Activated CD4-positive, CD25-positive, alpha-beta regulatory T cell treated with anti-CD3 and anti-CD28 coated beads, Interleukin-2, amount 50 U/mL, for 72 hours (primary cell): Measurements from ENCODE around the gene ACSS1.
A peak's percentile ranks its signal among the peaks of the same experiment; 100 is the strongest.

Experiments used
- DNase-seq: peaks from one replicate; pipeline ENCODE4 v3.0.0; 2021

The ACSS1 gene

GRCh38 chr20:25057234-25058050 is 497 bp downstream of the ACSS1 start:
- peak; percentile 80 for DNase-seq

DNA sequence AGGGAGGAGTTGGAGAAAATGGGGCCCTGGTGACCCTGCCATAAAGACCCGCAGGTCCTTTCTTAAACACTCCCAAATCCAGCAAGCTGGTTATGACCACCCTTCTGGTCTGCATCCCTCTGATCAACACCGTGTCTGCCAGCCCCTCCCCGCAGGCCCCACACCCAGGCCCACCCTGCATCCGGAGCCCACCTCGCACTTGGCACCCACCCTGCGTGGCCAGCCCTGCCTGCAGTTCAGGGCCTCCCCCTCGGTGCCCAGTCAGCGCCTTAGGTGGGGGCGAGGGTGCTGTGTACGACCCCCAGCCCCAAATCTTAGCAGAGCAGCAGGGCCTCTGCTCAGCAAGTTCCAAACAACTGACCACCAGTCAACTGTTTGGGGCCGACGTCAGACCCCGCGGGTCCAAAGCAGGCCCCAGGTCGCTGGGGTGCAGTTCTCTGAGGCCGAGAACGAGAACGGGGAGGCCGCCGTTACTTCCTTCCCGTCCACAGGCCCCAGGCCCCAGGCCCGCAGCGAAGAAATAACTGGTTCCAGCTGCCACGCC is 1.2 kb downstream of the ACSS1 start:
- DNase-seq: no peak

DNA sequence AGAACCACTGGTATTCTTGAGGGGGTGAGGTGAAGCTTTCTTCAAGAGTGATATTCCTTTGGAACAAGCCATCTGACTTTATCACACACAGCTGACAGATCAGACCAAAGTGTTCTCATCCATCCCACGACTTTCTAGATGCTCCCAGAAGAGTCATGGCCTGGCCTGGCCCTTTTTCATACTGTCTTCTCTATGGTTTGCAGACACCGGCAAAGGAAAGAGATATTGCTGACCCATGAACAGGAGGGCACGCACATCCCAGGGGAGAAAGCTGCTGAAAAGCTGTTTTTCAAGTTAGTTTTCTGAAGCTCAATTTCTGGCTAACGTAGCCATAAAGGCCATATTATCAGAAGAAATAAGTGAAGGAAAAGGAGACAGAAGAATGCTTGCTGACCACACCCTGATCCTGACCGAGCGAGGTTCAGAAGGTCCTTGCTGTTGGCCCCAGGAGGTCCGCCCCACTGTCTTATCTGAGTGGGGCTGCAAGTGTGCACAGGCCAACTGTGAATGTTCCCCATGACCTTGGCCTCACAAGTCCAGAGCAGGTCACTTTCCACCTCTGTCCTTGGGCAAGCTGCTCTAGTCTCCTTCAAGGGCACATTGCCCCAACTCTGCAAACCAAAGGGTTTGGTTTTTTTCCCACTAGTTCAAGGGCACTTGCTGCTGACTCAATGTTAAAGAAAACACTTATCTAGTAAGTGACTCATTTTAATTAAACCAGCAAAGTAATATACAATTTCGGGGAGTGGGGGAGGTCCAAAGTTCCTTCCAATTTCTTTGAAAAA is 2.0 kb downstream of the ACSS1 start:
- DNase-seq: no peak

DNA sequence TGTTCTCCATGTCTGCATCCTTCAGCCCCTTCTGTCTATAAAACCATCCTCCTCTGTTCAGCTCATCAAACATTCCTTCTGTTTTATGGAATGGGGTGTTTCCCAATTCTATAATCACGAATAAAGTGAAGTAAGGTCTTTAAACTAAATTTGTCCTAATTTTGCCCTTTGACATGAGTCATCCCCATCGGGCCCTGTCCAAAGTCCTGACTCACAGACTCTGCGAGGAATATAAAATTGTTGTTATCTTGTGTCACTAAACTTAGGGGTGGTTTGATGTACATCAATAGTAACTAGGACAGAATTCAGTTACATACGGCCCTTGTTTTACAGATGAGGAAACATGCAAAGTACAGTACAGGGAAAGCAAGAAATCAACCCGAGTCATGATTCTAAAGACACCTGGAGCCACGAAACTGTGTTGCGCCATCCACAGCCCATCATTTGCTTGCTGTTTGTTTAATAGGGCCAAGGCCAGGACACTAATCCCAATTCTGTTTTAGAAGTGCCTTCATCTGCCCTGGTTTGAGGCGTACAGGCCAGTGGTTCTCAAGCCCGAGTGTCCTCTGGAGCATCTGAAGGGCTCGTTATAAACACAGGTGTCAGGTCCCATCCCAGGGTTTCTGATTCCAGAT is 2.8 kb downstream of the ACSS1 start:
- no peak for DNase-seq

- no peak for DNase-seq
These were observed 3.7 kb downstream of the ACSS1 start for GRCh38 chr20:25054096-25054820.

DNA sequence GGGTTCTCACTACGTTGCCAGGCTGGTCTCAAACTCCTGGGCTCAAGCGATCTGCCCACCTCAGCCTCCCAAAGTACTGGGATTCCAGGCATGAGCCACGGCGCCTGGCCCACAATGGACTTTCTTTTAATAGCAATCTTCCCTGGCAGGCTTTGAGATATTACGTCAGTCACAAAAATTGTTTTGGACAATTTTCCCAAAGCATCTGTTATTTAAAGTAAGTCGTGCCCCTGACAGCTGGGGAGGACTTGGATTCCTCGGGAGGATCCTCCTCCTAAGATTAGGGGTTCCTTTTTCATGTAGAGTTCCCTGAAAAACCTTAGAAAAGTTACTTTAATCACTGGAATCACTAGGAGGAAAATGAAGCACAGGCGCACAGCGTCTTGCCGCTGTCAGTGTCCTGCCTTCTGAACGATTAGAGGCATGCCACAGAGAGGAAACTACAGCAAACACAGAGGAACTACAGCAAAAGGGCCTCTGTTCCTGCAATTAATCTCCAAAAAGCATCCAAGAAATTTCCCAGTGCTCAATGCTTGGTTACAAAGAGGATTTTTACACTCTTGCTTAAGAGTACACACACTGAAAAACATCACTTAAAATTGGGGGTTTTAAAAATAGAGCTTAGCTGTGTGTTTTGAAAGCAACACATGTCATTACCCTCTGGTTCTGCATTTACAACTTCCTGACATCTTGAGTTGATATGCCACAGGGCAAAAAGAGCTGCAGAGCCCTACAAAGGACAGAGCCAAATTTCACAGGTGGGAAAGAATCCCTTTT is 4.5 kb downstream of the ACSS1 start:
- no peak for DNase-seq

DNA sequence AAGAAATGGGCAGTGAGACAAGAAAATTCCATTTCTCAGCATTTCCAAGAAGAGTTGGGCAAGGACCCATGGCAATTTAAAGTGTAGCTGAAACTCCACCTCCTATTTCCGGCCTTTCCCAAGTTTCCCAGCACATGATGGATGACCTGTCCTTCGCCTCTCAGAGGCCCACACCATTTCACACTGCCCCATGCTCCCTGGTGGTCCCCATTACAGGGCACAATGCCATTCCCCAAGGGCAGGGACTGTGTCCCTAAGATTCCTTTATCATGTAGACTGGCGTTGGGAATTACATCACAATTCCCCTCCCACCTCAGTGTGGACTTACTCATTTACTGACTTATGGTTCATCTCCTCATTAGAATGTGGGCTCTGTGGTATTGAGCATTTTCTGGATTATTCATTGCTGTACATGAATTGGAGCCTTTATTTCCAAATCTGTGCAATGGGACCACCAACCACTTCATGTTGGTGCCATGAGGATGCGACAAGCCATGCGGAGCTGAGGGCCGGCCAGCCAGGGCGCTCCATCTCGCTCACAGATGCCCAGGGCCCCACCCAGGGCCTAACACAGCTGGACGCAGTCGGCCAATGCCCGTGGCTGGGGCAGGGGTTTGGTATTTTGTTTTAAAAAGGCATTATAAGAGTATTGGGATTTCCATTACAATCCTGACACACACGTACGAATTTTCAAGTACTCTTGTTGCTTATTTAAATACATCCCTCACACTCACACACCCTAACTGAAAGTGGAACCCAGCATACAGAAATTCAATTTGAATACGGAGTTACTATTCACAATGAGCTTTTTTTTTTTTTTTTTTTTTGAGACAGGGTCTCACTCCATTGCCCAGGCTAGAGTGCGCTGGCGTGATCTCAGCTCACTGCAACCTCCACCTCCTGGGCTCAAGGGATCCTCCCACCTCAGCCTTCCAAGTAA is 5.4 kb downstream of the ACSS1 start:
- DNase-seq: no peak

DNA sequence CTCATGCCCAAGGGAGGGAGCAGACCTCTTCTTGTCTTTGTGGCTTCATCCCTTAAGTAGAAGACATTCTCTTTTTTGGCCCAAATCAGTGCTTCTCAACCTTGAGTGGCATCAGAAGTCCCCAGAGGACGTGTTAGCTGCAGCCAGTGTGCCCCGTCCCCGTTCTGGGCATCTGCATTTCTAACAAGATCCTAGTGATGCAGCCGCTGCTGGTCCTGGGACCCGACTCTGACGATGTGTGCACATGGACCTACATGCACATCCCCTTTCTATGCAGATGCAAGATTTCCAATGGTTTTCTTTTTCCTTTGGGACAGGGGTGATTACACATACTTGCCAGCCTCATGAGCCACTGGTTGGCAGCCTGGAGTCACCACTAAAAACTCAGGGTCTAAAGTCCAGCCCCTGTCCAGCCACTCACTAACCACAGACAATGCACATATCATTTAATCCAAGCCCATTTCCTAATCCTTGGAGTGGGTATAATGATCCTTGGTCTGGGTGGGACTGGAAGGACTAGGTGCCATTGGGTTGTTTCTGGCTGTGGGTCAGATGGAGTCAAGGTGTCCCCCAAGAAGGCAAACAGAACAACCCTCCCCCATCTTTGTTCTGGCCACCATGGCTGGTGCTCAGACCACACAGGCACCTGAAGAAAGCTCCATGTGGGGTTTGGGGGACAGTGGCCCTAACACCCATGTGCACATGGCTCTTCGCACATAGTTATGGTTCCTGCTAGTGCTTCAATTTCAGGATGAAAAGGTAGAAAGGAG is 6.4 kb downstream of the ACSS1 start:
- DNase-seq: no peak

- no peak for DNase-seq
These were observed 7.2 kb downstream of the ACSS1 start for GRCh38 chr20:25050501-25051350.

DNA sequence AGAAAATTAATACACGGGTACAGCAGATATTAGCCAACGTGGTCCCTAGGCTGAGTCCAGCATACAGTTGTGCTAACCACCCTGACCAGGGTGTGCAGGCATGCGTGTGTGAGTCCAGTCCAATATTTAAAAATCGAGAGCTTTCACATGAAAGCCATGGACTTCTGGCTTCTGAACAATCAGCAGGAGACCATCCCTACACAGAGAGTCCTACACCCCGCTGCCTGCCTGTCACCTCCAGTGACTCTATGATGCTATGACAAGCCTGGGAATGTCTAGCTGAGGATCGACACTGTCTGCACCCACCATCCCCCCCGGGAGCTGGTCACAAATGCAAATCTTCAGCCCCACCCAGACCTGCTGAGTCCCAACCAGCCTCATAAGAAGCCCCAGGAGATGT is 7.9 kb downstream of the ACSS1 start:
- peak; percentile 21 for DNase-seq

DNA sequence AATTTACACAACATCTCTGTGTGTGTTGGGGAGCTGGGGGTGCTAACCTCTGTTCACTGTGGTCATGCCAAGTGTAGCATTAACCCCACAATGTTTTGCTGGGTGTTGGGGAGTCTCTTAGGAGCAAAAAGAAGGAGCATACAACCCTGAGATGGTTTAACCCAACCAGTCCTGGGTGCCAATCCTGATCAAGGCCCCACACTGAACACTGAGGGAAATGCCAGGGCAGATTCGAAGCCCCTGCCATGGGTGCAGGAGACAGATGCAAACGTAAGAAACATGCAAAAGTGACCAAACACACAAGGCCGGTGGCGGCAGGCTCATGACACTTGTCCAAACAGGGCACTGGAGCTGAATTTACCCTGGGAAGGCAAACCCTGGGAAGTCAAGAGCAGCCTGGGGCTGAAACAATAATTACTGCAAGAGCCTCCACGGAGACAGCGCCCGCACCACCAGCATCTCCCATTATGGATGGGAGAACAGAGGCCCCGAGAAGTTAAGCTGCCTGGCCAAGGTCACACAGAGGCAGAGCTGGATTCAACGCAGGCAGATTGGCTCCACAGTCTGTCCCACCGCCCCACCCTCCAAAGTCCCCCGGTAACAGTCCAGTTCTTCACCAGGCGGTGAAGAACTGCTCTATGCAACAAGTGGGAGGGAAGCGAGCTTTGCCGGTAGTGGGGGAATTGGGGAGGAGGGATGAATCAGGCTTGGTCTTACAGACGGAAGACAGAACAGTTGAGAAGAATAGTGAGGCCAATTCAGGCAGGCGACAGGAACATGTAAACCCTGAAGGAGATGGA is 8.5 kb downstream of the ACSS1 start:
- DNase-seq: no peak

DNA sequence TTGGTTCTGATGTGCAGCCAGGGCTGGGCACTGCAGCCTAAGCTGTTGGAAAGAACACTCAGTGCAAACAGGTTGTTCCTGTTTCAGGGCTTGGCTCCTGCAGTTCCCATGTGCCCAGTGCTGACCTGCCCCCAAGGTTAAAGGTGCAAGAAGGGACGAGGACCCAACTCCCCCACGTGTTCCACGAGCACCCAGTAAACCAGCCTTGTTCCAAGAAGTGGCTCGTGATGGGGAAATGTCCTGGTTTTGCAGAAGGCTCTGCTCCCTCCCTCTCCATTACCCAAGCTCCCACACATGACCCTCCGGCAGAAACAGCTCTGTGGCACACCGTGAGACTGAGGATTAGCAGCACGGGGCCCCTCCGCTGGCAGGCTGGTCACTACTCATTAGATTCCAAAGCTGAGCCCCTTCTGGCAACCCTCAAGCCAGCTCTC is 9.4 kb downstream of the ACSS1 start:
- DNase-seq: no peak

DNA sequence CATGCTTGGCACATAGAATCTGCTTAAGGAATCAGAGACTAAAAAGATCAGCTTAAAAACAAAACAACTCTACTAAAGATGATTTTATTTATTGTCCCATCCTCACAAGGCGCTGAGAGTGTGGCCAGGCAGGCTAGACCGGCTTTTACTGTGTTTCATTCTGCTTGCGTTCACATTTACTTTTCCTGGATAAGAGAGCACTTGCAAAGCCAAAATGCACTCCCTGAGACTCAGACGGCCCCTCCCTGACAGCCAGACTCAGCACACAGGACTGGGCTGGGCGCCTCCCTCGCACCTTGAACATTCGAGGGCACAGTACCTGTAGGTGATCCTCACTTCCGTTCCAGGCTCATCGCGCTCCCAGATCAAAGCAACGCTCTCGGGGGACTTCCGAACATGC is 10.2 kb downstream of the ACSS1 start:
- DNase-seq: no peak

- DNase-seq: no peak
These were observed 10.9 kb downstream of the ACSS1 start for GRCh38 chr20:25046736-25047666.

GRCh38 chr20:25046181-25046641 is 11.7 kb downstream of the ACSS1 start:
- no peak for DNase-seq

DNA sequence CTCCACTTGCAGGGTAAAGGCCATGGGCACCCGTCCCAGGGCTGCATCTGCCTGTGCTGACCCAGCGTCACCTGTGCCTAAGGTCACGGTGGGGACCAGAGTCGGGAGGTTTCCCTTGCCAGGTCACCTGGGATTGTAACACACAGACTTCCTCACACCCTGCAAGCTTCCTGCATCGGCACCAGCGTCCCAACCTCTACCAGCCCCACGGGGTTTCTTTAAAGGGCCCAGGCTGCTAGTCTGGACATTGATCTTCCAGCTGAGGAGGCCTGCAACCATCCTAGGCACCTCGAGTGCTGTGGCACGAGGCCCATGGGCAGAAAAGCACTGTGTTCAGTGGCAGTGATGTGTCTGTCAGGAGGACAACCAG is 12.6 kb downstream of the ACSS1 start:
- no peak for DNase-seq
